A549 (cell line): ENCODE measurements around the gene KCNB1.

Source experiments
- RFX5 ChIP-seq: fragments of 450-650 bp; IDR thresholded peaks from 2 replicates; pipeline ENCODE4 v1.7.1; 2014; ENCODE audit warnings: antibody characterized with exemption, mild to moderate bottlenecking, moderate library complexity
- TF ChIP-seq, protein P1 (sequence below): fragments of >200 bp; sonication (Bioruptor Twin); formaldehyde crosslinking; IDR thresholded peaks from 3 replicates; pipeline ENCODE4 v1.5.1; 2016
- TF ChIP-seq, protein P2 (sequence below): fragments of 200-600 bp; sonication (generic); IDR thresholded peaks from 2 replicates; pipeline ENCODE4 v1.6.1; 2016; ENCODE audit warnings: antibody characterized with exemption, mild to moderate bottlenecking, moderate library complexity

DNA sequence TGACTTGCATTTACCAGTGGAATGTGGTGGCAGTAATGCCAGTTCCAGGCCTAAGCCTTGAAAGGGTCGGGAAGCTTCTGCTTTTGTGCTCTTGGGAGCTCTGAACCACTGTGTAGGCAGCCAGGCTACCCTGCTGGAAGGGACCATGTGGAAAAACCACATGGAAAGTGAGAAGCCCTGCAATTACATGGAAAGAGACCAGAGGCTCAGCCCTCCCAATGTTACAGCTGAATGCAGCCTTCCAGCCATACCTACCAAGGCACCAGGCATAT lies 14.9 kb upstream of the KCNB1 start:
- TF ChIP-seq RFX5 = no peak
- TF ChIP-seq, protein P1, sequence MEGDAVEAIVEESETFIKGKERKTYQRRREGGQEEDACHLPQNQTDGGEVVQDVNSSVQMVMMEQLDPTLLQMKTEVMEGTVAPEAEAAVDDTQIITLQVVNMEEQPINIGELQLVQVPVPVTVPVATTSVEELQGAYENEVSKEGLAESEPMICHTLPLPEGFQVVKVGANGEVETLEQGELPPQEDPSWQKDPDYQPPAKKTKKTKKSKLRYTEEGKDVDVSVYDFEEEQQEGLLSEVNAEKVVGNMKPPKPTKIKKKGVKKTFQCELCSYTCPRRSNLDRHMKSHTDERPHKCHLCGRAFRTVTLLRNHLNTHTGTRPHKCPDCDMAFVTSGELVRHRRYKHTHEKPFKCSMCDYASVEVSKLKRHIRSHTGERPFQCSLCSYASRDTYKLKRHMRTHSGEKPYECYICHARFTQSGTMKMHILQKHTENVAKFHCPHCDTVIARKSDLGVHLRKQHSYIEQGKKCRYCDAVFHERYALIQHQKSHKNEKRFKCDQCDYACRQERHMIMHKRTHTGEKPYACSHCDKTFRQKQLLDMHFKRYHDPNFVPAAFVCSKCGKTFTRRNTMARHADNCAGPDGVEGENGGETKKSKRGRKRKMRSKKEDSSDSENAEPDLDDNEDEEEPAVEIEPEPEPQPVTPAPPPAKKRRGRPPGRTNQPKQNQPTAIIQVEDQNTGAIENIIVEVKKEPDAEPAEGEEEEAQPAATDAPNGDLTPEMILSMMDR = no peak
- TF ChIP-seq, protein P2, sequence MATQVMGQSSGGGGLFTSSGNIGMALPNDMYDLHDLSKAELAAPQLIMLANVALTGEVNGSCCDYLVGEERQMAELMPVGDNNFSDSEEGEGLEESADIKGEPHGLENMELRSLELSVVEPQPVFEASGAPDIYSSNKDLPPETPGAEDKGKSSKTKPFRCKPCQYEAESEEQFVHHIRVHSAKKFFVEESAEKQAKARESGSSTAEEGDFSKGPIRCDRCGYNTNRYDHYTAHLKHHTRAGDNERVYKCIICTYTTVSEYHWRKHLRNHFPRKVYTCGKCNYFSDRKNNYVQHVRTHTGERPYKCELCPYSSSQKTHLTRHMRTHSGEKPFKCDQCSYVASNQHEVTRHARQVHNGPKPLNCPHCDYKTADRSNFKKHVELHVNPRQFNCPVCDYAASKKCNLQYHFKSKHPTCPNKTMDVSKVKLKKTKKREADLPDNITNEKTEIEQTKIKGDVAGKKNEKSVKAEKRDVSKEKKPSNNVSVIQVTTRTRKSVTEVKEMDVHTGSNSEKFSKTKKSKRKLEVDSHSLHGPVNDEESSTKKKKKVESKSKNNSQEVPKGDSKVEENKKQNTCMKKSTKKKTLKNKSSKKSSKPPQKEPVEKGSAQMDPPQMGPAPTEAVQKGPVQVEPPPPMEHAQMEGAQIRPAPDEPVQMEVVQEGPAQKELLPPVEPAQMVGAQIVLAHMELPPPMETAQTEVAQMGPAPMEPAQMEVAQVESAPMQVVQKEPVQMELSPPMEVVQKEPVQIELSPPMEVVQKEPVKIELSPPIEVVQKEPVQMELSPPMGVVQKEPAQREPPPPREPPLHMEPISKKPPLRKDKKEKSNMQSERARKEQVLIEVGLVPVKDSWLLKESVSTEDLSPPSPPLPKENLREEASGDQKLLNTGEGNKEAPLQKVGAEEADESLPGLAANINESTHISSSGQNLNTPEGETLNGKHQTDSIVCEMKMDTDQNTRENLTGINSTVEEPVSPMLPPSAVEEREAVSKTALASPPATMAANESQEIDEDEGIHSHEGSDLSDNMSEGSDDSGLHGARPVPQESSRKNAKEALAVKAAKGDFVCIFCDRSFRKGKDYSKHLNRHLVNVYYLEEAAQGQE = no peak
